Eye (tissue), 1 donor: ENCODE results near the gene NDUFA12.
"Not testable (repeated sequence)": the region's sequence is repeated elsewhere in the genome, so short reads cannot be mapped to it uniquely, and the experiment has no call there.

Experiments used
- DNase-seq: peaks from one replicate; pipeline ENCODE4 v3.0.0-alpha.2; 2015

NDUFA12 gene

GRCh38 chr12:95003213-95003920 is at the start of gene NDUFA12:
Gene NDUFA12, minus strand, starts transcription at chr12:95003697. Its CDS starts 17 bp downstream, at chr12:95003680.
- peak; percentile 98 for DNase-seq

GRCh38 chr12:95051241-95051640 is 47.7 kb upstream of the NDUFA12 start:
- DNase-seq, result no peak

GRCh38 chr12:95037906-95038305 is 34.4 kb upstream of the NDUFA12 start:
- no peak for DNase-seq

GRCh38 chr12:95034750-95035149 is 31.3 kb upstream of the NDUFA12 start:
- DNase-seq, result no peak

GRCh38 chr12:95022477-95022876 is 19.0 kb upstream of the NDUFA12 start:
- DNase-seq, result no peak

GRCh38 chr12:95017482-95017881 is 14.0 kb upstream of the NDUFA12 start:
- DNase-seq, result no peak

GRCh38 chr12:95016120-95016519 is 12.6 kb upstream of the NDUFA12 start:
- no peak for DNase-seq

- DNase-seq, result no peak
Observed at GRCh38 chr12:95014554-95014953, 11.1 kb upstream of the NDUFA12 start.

GRCh38 chr12:95006206-95006605 is 2.7 kb upstream of the NDUFA12 start:
- no peak for DNase-seq

- DNase-seq, result no peak
Observed at GRCh38 chr12:95004610-95005009, 1.1 kb upstream of the NDUFA12 start.

GRCh38 chr12:95003921-95004272 is 400 bp upstream of the NDUFA12 start:
- no peak for DNase-seq

- no peak for DNase-seq
Observed at GRCh38 chr12:95002754-95003153, 743 bp downstream of the NDUFA12 start.

- no peak for DNase-seq
Observed at GRCh38 chr12:94998326-94998725, 5.2 kb downstream of the NDUFA12 start.

- DNase-seq, result no peak
Observed at GRCh38 chr12:94997726-94998125, 5.8 kb downstream of the NDUFA12 start.

GRCh38 chr12:94997061-94997460 is 6.4 kb downstream of the NDUFA12 start:
- no peak for DNase-seq

GRCh38 chr12:94994312-94994711 is 9.2 kb downstream of the NDUFA12 start:
- DNase-seq, result no peak

- DNase-seq, result not testable (repeated sequence)
Observed at GRCh38 chr12:94993855-94994254, 9.6 kb downstream of the NDUFA12 start.

- no peak for DNase-seq
Observed at GRCh38 chr12:94990222-94990621, 13.3 kb downstream of the NDUFA12 start.

GRCh38 chr12:94988471-94988870 is 15.0 kb downstream of the NDUFA12 start:
- no peak for DNase-seq

GRCh38 chr12:94987801-94988200 is 15.7 kb downstream of the NDUFA12 start:
- DNase-seq, result no peak

GRCh38 chr12:94987076-94987669 is 16.3 kb downstream of the NDUFA12 start:
- peak; percentile 61 for DNase-seq

- DNase-seq, result not testable (repeated sequence)
Observed at GRCh38 chr12:94985099-94985498, 18.4 kb downstream of the NDUFA12 start.

GRCh38 chr12:94983321-94983720 is 20.2 kb downstream of the NDUFA12 start:
- no peak for DNase-seq

- peak; percentile 35 for DNase-seq
Observed at GRCh38 chr12:94982456-94982855, 21.0 kb downstream of the NDUFA12 start.

- peak; percentile 50 for DNase-seq
Observed at GRCh38 chr12:94980577-94980976, 22.9 kb downstream of the NDUFA12 start.
